Measurements from ENCODE around the gene NLGN1.

The NLGN1 gene

GRCh38 chr3:174302746-174303315, 905.3 kb downstream of the NLGN1 start:
- DNase-seq: no peak

GRCh38 chr3:174303907-174304560, 906.5 kb downstream of the NLGN1 start:
- DNase-seq: no peak

- no peak for DNase-seq
These were observed 911.2 kb downstream of the NLGN1 start for GRCh38 chr3:174308736-174309135.

GRCh38 chr3:174310475-174310983, 913.0 kb downstream of the NLGN1 start:
- no peak for DNase-seq

GRCh38 chr3:174315225-174315624, 917.7 kb downstream of the NLGN1 start:
- no peak for DNase-seq

GRCh38 chr3:174317005-174317404, 919.5 kb downstream of the NLGN1 start:
- no peak for DNase-seq

- DNase-seq: no peak
These were observed 920.6 kb downstream of the NLGN1 start for GRCh38 chr3:174318181-174318580.

GRCh38 chr3:174321548-174321947, 924.0 kb downstream of the NLGN1 start:
- no peak for DNase-seq

GRCh38 chr3:174322789-174323188, 925.2 kb downstream of the NLGN1 start:
- DNase-seq: no peak

- no peak for DNase-seq
These were observed 927.6 kb downstream of the NLGN1 start for GRCh38 chr3:174325171-174325570.

GRCh38 chr3:174325834-174326700, 928.5 kb downstream of the NLGN1 start:
- no peak for DNase-seq

- no peak for DNase-seq
These were observed 931.8 kb downstream of the NLGN1 start for GRCh38 chr3:174329321-174329720.

GRCh38 chr3:174330303-174330702, 932.8 kb downstream of the NLGN1 start:
- DNase-seq: no peak

GRCh38 chr3:174331095-174331800, 933.7 kb downstream of the NLGN1 start:
- DNase-seq: no peak

GRCh38 chr3:174332391-174332790, 934.8 kb downstream of the NLGN1 start:
- DNase-seq: no peak

- DNase-seq: no peak
These were observed 936.1 kb downstream of the NLGN1 start for GRCh38 chr3:174333640-174334039.

GRCh38 chr3:174334111-174334510, 936.6 kb downstream of the NLGN1 start:
- no peak for DNase-seq

- DNase-seq: no peak
These were observed 937.8 kb downstream of the NLGN1 start for GRCh38 chr3:174335324-174335723.

GRCh38 chr3:174335910-174336309, 938.4 kb downstream of the NLGN1 start:
- DNase-seq: no peak
